ENCODE results near the gene EXOC8.

Gene EXOC8

GRCh38 chr1:231318015-231318355, 19.7 kb downstream of the EXOC8 start:
- no peak for DNase-seq (ENCODE audit: low read depth in 2 of 2, low spot score in 1 of 2)

- no peak for DNase-seq (ENCODE audit: low read depth in 2 of 2, low spot score in 1 of 2)
Observed at GRCh38 chr1:231317306-231318014, 20.2 kb downstream of the EXOC8 start.

- peak in 1 of 2 donors; percentile 6 for DNase-seq (ENCODE audit: low read depth in 2 of 2, low spot score in 1 of 2)
Observed at GRCh38 chr1:231315887-231316286, 21.8 kb downstream of the EXOC8 start.

GRCh38 chr1:231313661-231314060, 24.0 kb downstream of the EXOC8 start:
- DNase-seq (ENCODE audit: low read depth in 2 of 2, low spot score in 1 of 2), result no peak

- no peak for DNase-seq (ENCODE audit: low read depth in 2 of 2, low spot score in 1 of 2)
Observed at GRCh38 chr1:231312432-231312788, 25.2 kb downstream of the EXOC8 start.

- no peak for DNase-seq (ENCODE audit: low read depth in 2 of 2, low spot score in 1 of 2)
Observed at GRCh38 chr1:231311720-231312431, 25.8 kb downstream of the EXOC8 start.

- DNase-seq (ENCODE audit: low read depth in 2 of 2, low spot score in 1 of 2), result no peak
Observed at GRCh38 chr1:231310391-231310934, 27.2 kb downstream of the EXOC8 start.

GRCh38 chr1:231301990-231302389, 35.7 kb downstream of the EXOC8 start:
- DNase-seq (ENCODE audit: low read depth in 2 of 2, low spot score in 1 of 2), result no peak

GRCh38 chr1:231295938-231296337, 41.7 kb downstream of the EXOC8 start:
- DNase-seq (ENCODE audit: low read depth in 2 of 2, low spot score in 1 of 2), result no peak

GRCh38 chr1:231286603-231287002, 51.0 kb downstream of the EXOC8 start:
- no peak for DNase-seq (ENCODE audit: low read depth in 2 of 2, low spot score in 1 of 2)

- DNase-seq (ENCODE audit: low read depth in 2 of 2, low spot score in 1 of 2), result no peak
Observed at GRCh38 chr1:231284441-231284840, 53.2 kb downstream of the EXOC8 start.

All from stimulated activated CD8-positive, alpha-beta memory T cell treated with anti-CD3 and anti-CD28 coated beads, Interleukin-4, amount 100 ng/mL, for 1 hour (primary cell).